Lung microvascular endothelial cell (primary cell): Measurements from ENCODE around the gene LEKR1. TPM values are rescaled to one million over a fixed set of nuclear protein-coding genes. Genes with fewer than 3 reads are reported as not detected.
"Not testable (repeated sequence)": the region's sequence is repeated elsewhere in the genome, so short reads cannot be mapped to it uniquely, and the experiment has no call there.

Source experiments
- DNase-seq, 2 donors: peaks; one replicate each; pipeline versions ENCODE4 v3.0.0 to v3.0.0-alpha.2; 2010; ENCODE audit warnings: low read depth in 2 of 2
- total RNA-seq: library from RNA; depleted of rRNA; stranded (reverse); fragments of >200 nt; gene quantifications from 2 replicates; pipeline ENCODE4 v1.2.1, GENCODE V29; 2014

Gene LEKR1
- total RNA-seq, 1 donor from 2014 or later = 0.60 TPM

DNA sequence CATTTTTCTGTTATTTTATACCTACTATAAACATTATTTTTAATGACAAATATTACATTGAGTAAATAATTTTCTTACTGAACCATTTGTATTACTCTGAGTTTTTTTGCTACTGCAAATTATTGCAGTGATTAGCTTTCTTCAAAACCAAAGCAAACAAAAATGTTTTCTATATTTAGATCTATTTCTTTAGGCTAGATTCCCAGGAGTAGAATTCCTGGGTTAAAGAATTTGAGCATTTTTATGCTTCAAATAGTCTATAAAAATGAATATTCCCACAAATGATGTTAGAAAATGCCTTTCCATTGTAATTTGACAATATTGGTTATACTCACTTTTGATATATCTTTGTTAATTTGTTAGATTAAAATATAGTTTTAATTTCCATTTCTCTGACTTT, 76.8 kb downstream of the LEKR1 start:
- DNase-seq = no peak

DNA sequence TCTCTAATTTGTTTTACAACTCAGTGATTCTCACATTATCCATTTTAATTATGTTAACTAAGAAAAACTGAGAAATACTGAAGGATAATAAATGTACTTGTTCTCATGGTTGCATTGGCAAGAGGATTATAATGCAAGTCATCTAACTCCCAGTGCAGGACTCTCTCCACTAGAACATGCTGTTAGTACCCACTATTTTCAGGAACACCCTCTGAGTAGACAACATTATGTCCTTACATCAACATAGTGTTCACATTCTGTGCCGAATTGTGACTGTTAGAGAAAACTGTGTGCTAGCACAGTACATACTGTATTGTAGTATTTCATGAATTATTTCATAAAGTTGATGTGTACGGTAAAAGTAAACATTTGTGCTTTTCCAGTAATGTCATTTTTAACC, 80.1 kb downstream of the LEKR1 start:
- no peak for DNase-seq

DNA sequence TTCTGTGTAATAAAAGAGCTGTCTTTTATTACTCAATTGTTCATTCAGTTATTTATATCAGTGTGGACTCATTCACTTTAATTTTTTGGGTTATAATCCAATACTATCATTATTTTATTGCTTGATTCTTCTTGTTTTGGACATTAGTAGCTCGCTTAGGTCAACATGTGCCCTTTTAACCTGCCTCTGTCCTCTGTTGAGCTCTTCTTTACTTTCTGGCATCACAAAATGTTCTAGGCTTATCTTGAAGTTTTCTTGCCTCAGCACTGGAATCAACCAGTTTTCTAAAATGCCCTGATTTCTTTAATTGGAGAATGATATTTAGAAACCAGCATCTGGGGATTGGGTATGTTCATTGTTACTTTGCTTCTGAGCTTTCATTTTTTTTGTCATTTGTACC, 82.2 kb downstream of the LEKR1 start:
- no peak for DNase-seq

DNA sequence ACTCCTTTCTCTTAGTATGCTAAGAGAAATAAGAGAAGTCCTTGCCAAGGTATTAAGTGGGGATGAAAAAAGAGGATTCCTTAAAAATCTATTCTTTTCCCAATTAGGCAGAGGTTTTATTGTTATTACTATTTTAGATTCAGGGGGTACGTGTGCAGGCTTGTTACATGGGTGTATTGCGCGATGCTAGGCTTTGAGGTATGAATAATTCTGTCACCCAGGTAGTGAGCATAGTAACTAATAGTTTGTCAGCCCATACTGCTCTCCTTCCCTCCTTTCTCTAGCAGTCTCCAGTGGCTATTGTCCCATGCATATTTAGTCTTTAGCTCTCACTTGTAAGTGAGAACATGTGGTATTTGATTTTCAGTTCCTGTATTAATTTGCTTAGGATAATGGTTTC, 83.9 kb downstream of the LEKR1 start:
- DNase-seq = no peak

DNA sequence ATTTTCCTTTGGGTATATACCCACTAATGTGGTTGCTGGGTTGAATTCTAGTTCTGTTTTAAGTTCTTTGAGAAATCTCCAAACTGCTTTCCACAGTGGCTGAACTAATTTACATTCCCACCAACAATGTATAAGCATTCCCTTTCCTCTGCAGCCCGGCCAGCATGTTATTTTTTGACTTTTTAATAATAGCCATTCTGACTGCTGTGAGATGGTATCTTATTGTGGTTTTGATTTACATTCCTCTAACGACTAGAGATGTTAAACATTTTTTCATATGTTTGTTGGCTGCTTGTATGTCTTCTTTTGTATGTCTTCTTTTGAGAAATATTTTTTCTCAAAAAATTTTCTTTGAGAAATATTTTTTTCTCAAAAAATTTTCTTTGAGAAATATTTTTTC, 84.7 kb downstream of the LEKR1 start:
- not testable (repeated sequence) for DNase-seq

DNA sequence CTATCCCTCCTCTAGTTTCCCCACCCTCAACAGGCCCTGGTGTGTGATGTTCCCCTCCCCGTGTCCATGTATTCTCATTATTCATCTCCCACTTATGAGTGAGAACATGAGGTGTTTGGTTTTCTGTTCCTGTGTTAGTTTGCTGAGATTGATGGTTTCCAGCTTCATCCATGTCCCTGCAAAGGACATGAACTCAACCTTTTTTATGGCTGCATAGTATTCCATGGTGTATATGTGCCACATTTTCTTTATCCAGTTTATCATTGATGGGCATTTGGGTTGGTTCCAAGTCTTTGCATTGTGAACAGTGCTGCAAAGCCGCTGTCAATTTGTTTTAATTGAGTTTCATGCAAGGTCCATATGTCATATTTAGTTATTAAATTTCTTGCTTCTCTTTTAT, 88.1 kb downstream of the LEKR1 start:
- DNase-seq = not testable (repeated sequence)

DNA sequence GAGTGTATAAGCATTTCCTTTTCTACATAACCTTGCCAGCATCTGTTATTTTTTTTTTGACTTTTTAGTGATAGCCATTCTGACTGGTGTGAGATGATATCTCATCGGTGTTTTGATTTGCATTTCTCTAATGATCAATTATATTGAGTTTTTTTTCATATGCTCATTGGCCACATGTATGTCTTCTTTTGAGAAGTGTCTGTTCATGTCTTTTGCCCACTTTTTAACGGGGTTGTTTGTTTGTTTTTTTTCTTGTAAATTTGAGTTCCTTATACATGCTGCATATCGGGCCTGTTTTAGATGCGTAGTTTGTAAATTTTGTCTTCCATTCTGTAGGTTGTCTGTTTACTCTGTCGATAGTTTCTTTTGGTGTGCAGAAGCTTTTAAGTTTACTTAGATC, 89.2 kb downstream of the LEKR1 start:
- no peak for DNase-seq

DNA sequence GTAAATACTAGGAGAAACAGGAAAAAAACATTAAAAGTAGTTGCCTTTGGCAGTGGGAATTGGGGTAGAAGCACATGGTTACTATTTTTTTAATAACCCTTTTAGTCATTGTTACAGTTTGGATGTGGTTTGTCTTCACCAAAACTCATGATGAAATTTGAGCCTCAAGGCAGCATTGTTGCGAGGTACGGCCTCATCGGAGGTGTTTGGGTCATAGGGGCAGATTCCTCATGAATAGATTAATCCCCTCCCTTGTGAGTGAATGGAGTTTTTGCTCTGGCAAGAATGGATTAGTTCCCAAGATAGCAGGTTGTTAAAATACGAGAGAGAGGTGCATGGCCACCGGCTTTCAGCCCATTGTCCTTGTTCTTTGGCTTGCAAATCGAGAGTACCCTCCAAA, 92.6 kb downstream of the LEKR1 start:
- no peak for DNase-seq

DNA sequence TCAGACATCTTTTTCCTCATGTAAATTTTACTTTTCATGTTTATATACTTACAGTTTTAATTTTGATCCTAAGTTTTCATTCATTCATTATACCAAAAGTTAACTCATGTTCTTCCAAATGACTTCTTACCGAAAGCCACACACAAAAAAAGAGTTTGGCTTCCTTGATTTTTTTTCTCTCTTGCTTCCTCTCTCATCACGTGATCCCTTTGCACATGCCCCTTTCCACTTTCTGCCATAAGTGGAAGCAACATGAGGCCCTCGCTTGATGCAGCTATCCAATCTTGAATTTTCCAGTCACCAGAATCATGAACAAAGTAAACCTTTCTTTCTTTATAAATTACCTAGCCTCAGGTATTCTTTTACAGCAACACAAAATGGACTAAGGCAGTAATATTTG, 93.7 kb downstream of the LEKR1 start:
- no peak for DNase-seq

DNA sequence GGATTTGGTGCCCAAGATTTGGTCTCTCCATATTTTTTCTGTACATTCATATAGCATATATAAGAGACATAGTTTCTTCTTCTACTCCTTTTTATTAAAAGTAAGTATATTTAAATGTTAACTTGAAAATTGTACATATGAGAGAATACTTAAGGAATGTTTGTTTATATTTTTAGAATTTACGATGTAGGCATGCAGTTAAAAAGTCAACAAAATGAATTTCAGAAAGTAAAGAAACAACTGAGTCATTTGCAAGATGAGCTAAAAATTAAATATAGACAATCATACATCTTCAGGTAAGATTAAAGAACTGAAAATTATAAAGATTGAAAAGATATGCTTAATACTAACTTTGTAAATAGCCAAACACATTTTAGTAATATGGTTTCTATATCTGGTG, 94.2 kb downstream of the LEKR1 start:
- no peak for DNase-seq

DNA sequence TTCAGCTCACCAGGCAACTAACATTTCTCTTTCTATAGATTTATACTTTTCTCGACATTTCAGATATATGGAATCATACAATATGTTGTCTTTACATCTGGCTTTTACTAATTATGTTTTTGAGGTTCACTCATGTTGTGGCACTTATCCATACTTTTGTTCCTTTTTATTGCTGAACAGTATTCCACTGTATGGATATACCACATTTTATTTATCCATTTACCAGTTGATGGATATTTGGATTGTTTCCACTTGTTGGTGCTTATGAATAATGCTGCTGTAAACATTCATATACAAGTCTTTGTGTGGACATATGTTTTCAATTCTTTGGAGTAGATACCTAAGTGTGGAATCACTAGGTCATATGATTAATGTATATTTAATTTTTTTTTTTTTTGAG, 97.2 kb downstream of the LEKR1 start:
- DNase-seq = no peak

DNA sequence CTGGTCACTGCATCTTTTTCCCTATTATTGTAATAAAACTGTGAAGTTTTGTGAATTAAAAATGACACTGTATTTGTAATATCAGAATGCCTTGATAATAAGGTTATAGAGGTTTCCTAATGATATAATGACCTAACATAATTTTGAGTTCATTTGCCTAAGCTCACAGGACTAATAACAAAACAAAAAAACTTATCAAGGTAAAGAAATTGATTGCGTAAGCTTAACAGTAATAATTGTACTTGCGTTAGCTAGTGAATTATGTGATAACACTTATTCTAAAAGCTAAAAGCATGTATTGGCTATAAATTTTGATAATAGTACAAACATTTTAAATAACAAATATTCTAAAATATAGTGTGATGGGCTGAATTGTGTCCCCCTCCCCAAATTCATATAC, 112.6 kb downstream of the LEKR1 start:
- DNase-seq = no peak

DNA sequence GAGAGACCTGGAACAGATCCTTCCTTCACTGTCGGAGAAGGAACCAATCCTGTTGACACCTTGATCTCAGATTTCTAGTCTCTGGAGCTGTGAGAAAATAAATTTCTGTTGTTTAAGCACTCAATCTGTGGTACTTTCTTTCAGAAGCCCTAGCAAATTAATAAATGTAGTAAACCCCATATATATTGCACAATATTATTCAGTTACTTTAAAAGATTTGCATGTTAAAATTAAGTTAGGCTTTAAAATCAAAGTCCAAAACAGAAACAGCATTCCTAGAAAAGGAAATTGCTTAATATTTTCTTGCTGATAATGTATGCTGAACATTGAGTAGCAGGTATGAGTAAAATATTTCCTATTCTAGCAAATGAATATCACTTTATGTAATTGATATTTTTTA, 113.2 kb downstream of the LEKR1 start:
- DNase-seq = no peak

DNA sequence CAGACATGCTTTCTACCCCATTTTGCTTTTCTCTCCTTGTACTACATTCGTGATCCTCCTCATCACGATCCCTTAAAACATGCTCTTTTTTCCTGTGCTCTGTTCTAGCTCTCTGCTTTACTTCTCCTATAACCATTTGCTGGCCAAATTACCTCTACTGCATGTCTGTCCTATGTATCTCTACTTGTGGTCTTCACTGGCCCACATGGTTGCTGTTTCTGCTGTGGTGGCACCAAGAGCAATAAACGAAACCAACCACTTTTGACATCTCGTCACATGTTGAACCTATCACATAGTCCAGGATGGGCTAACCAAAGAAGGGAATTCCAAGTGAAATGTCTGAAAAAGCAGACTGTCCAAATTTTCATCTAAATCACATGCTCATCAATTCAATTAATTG, 115.2 kb downstream of the LEKR1 start:
- DNase-seq = no peak

DNA sequence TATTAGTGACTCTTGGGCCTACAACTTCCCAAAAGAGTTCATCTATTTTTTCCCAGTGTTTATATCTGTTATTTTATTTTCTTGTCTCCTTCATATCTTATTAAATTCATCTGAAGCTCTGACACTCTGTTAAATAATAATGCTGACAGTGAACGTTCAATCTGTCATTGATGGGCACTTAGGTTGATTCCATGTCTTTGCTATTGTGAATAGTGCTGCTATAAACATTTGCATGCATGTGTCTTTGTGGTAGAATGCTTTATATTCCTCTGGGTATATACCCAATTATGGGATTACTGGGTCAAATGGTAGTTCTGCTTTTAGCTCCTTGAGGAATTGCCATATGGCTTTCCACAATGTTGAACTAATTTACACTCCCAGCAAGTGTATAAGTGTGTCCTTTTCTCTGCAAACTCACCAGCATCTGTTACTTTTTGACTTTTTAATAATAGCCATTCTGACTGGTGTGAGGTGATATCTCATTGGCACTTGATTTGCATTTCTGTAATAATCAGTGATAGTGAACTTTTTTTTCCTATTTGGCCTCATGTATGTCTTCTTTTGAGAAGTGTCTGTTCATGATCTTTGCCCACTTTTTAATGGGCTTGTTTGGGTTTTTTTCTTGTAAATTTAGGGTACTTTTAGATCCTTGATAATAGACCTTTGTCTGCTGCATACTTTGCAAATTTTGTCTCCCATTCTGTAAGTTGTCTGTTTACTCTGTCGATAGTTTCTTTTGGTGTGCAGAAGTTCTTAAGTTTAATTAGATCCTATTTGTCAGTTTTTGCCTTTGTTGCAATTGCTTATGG, 122.5 kb downstream of the LEKR1 start:
- DNase-seq = no peak

DNA sequence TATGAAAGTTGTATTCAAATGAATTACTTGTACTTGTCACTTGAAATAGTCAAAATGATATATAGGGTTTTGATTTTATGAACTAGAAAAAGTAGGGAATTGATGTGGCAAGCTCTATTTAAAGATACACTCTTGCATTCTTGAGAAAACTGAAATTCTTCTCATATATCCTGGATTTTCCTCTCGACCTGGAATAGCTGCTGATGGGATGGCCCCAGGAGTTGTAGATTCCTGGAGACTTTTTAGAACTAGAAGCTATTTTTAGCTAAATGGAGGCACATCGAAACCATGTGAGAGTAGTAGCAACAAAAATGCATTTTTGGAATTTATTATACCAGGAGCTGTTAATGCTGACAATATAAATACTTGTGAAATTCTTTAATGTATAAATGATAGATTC, 125.9 kb downstream of the LEKR1 start:
- no peak for DNase-seq

DNA sequence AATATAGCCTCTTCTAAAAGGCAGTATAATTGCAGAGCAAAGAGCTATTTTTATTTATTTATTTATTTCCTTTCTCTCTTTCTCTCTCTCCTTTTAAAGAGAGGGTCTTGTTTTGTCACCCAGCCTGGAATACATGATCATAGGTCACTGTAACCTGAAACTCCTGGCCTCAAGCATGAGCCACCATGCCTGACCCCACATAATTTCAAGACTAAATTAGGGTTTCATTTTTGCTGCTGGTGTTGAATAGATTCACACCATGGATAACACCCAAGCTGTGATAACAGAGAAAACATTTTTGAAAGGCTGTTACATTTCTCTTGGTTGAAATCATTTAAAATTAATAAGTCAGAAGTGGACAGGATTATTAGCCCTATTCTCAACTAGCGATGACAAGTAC, 131.6 kb downstream of the LEKR1 start:
- DNase-seq = no peak

DNA sequence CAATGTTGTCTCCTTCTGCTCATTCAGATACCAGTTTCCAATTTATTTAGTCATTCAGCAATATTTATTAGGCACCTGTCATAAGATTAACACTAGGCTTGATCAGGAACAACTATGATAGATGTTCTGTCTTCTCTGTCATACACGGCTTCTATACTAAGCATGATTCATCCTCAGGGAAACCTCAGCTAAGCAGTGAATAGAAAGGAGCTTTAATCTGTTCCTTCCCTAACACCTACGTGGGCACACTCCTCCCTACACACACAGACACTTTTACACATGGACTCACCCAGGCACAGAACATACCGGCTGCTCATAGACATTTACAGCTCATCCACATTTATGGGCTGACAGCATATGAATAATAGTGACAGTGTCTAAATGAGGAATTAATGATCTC, 136.9 kb downstream of the LEKR1 start:
- DNase-seq = no peak

DNA sequence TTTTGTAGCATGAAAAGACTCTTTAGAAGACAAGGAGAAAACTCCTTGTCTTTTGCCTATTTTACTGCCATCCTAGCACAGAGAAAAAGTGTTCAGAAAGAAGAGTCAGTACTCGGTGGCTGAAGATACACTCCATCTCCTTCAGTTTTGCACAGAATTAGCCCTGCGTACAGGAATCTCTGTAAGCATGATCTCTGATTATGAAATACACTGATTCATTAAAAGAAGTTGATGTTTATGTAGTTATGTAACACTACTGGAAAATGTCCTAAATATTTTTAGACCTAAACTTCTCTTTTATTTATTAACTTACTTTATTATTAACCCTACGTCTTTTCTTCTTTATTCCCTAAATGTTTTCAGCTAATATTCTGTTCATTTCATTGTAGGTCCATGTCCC, 138.4 kb downstream of the LEKR1 start:
- DNase-seq = no peak

DNA sequence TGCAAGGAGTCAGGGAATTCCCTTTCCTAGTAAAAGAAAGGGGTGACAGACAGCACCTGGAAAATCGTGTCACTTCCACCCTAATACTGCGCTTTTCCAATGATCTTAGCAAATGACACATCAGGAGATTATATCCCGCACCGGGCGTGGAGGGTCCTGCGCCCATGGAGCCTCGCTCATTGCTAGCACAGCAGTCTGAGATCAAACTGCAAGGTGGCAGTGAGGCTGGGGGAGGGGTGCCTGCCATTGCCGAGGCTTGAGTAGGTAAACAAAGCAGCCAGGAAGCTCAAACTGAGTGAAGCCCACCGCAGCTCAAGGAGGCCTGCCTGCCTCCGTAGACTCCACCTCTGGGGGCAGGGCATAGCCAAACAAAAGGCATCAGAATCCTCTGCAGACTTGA, 140.2 kb downstream of the LEKR1 start:
- DNase-seq = not testable (repeated sequence)

DNA sequence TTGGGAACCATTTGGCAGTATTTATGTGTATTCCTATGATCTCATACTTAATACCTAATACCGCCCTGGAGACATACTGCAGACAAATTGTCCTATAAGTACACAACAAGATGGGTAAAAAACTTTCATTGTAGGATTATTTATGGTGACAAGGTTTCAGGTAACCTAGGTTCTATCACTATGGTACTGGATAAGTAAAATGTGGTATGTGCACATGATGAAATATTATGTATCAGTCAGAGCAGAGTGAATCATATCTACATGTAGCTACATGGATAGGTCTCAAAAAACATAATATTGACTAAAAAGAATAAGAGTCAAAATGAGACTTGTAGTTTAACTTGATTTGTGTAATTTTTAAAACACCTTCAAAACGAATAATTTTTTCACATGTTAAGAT, 147.8 kb downstream of the LEKR1 start:
- DNase-seq = no peak

DNA sequence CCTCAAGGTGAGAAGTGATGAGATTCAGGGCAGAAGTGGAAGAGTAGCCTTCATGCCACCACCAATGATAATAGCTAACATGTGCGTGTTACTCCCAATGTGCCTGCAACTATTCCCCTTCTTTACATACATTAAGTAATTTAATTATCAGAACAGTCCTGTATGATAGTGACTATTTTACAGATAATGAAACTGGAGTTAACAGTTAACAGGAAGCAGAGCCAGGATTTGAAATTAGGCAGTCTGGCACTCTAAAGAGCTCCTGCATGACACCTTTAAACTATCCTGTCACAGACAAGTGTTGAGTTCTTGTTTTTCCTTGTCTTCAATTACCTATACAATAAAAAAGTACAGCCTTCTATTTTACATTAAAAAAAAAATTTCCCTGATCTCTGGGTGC, 148.8 kb downstream of the LEKR1 start:
- no peak for DNase-seq

DNA sequence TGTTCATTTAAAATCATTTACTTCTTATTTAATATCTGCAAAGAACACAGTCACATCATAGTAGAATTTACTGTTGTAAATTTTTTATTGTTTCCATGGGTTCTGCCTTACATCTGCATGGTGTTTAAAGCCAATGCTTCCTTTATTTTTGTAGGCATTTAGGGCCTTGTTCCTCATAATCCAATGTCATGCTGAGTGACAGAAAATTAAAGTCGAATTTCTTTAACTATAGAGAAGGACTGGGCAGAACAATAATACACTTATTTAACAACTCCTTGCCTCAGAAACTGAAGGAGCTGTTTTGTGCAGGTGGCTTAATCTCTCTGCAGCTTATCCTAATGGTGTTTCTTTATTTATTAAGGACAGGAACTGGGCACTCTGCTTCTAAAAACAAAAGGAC, 149.6 kb downstream of the LEKR1 start:
- no peak for DNase-seq

DNA sequence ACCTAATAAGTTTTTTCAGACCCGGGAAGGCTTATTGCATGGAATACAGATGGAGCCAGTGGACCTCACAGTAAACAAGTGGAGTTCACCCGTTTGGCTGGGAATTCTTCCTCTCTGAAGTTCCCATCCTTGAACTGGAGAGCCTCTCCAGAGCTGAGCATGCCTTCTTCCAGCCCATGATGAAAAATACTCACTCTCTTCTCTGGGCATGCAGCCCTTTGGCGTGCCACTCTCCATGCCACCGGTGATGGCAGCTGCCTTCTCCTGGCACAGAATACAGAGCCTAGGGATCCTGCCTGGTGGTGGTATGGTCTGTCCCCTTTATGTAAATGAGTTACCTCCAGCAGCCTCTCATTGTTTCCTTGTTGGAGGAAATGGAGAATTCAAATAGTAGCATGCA, 150.8 kb downstream of the LEKR1 start:
- no peak for DNase-seq
